Activated CD4-positive, alpha-beta T cell treated with anti-CD3 and anti-CD28 coated beads for 4 hours (primary cell): ENCODE results near the gene PITPNM1.

Experiments
- DNase-seq, 2 donors: peaks; one replicate each; pipeline ENCODE4 v3.0.0-alpha.2; 2020

PITPNM1 gene

DNA sequence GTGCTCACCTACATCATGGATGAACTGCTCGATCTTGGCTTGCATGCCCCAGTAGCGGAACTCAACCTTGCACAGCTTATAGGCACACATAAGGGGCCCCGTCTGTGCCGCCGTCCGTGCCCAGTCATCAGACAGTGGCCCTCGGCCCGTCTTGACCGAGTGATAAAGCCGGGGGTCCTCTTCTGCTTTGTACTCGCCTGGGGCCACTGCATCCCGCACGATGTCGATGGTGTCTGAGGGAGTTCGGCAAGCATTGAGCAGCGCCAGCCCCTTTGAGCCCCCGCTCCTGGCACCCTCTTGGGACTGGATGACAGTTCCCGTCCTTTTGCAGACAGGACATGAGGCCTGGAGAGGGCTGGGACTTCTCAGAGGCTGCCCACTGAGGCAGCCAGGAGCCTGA is 3.3 kb downstream of the PITPNM1 start:
- DNase-seq, result no peak

DNA sequence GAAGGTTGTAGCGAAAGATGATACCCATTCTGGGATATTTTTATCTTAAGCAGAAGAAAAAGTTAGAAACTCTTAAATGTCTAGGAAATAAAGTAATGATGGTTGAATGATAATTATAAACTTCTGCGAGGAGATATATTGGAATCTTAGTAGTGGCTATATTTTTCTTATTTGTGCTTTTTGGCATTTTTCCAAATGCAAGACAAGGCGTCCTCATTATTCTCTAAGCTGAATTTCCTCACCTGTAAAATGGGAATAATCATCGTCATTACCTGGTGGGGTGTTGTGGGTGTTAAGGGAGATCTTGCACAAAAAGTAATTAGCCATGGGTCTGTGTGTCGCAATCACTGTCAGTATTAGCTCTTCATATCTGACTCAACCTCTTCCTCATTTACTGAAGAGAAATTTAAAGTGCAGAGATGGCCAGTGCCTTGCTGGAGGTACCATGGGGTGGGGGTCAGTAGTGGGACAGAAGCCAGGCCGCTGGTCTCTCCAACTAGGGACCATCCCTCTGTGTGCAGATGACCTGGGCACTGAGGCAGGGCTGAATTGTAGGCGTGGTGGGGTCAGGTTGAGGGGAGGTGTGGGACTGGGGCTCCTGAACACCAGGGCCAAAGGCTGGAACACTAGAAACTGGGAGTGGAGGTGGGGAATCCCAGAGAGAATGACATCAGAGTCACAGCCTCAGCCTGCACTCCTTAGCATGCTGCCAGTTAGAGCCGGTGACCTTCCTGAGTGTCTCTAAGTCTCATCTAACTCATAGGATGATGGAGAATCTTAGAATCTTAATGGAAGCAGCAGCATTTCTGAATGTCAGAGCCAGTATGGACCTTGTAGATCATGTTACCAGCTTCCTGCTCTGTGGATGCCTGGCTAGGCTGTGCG is 4.1 kb downstream of the PITPNM1 start:
- no peak for DNase-seq

DNA sequence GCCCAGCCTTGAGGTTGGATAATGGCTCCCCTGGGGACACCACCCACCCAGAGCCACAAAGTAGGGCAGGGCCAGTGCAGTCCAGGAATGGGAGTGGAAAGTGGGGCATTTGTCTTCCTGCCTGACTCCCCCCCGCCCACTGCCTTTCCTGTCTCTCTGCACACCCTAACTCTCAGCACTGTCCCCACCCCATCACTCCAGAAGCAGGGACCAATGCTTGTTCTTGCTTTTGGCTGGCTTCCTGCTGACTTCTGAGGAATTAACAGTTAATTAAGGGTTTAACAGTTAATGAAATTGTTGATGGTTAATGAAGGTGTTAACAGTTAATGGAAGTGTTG is 4.7 kb downstream of the PITPNM1 start:
- DNase-seq, result no peak

- no peak for DNase-seq
Measured at GRCh38 chr11:67499808-67500483, 5.2 kb downstream of the PITPNM1 start.

GRCh38 chr11:67498544-67498972 is 6.6 kb downstream of the PITPNM1 start:
- no peak for DNase-seq

DNA sequence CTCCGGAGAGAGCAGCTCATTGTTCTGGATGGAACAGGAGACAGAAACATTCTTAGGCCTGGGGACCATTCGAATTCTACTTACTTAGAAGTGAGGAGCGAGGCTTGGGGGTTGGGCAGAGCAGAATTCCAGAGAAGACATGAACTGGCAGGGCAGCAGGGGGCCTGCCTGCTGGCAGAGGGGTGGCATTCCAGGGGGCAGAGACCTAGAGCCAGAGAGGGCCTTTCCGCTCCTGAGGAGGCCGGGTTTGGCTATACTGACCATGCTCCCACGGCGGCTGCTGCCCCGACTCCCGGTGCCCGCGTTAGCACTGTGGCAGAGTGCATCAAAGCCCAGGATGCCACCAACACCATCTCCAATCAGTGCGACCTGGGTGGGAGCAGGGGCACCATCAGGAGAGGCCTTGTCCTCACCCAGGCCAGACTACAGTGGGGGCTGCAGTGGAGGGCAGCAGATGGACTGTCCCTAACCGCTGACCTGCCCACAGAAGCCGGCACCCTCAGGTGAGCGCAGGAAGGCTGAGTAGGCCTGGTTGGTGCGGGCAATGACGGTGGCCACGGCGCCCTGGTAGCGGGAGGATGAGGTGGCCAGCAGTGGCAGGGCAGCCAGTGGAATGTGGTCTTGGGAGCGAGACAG is 7.4 kb downstream of the PITPNM1 start:
- DNase-seq, result no peak

DNA sequence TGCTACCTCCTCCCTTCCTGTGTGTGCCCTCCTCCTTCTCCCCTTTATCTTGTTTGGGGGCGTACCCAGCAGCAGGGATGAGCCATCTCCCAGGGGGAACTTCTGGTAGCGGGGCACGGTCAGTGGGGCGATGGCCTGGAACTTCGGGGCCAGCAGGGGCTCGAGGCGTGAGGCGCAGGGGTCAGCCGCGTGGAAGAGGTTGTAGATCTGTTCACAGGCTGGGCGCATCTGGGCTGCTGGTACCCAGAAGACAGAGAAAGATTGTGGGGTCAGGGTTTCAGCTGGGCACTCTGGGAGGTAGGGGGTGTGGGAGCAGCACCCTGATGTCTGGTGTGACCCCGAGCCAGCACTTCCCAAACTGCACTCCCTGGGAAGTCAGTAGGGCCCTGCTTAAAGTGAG is 9.1 kb downstream of the PITPNM1 start:
- DNase-seq, result no peak

DNA sequence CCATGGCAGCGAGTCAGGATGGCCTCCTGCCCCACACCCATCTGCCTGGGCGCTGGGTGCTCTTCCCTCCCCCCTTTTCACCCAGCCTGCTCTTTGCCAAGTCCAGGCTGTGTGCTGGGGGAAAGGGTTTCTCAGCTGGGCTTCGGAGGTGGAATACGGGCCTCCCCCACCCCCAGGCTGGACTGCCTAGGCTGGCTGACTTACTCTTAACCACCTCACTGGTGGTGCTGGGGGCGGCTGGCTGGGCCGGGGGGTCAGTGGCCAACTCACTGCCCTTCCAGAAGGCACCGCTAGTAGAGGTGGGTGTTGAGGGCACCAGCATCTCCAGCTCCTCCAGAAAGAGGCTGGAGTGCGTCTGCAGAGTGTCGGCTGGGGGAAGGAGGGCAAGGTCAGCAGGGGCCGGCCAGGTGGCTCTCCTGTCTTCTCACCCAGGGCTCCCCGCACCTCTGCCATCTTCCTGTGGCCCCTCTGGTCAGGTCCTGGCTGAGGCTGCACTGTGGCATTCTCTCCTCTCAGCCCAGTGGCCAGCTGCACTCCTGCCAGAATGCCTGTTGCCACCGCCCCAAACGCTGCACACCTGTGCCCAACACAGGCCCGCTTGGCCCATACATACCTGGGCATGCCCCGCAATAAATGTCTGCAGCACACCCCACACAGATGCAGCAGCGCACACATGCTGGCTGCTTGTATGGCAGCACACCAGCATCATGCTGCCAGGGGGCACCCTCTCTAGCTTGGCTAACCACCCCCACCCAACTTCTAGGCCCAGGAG is 9.7 kb downstream of the PITPNM1 start:
- no peak for DNase-seq

DNA sequence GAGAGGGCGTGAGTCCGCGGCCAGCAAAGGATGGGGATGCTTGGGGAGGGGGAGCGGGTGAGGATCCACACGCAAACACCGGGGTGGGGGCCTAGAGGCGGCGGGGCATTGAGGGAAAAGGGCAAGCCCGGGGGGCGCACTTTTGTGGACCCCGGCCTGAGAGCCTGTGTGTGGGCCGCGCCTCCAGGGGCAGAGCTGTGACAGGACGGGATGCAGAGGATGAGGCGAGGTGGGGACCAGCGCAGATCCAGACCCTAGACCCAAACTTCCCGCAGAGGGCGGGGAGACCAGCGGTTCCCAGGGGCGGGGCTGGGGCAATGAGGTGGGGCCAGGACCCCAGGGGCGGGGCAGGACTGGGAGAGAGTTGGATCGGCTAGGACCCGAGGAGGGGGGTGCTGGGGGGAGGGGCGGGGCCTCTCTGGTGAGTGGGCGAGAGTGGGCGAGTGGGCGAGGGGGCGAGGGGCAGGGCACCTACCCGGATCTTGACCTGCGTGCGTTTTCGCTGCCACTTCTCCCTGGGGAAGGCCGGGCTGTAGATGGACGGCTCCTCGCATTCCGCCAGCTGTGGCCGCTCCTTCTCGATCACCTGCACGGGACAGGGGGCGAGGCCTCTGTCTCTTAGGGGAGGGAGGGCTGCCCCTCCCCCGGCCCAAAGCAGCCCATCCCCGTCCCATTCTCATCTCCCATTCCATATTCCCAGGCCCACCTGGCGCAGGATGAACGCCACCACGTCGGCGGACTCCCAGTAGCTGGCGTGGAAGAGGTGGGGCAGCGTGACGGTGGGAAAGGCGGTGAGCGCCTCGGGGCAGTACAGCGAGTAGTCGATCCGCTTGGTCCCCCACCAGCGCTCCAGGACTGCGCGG is 10.6 kb downstream of the PITPNM1 start:
- DNase-seq, result no peak

DNA sequence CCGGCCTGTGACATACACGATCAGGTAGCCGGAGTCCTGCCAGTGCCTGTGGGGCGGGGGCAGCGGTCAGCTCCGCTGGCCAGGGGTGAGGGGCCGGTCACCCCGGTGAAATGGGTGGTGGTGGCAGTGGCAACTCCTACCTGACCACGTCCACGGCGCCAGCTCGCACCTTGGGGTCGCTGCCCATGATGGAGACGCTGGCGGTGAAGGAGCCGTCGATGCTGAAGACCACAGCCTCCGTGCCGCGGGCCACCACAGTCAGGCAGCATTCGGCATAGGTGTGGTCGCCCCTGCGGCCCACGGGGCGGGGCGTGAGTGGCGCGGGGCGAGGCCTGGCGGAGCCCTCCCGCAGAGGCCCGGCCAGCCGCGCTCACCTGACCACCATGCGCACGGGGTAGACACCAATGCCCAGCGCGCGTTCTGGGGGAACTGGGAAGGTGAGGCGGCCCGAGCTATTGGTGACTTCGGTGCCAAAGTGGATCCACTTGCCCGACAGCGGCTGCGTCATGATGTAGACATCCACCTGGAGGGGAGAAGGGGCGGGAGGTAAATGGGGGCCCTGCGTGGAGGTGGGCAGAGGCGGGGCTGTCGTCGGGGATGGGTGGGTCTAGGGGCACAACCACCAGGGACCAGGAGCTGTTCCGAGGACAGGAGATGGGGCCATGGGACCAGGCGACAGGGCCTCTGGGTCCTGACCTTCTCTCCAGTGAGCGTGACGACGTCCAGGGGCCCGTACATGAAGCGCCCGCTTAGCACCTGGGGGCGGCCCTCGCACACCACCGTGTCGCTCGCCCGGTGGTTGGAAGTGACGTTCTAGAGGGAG is 11.4 kb downstream of the PITPNM1 start:
- no peak for DNase-seq

DNA sequence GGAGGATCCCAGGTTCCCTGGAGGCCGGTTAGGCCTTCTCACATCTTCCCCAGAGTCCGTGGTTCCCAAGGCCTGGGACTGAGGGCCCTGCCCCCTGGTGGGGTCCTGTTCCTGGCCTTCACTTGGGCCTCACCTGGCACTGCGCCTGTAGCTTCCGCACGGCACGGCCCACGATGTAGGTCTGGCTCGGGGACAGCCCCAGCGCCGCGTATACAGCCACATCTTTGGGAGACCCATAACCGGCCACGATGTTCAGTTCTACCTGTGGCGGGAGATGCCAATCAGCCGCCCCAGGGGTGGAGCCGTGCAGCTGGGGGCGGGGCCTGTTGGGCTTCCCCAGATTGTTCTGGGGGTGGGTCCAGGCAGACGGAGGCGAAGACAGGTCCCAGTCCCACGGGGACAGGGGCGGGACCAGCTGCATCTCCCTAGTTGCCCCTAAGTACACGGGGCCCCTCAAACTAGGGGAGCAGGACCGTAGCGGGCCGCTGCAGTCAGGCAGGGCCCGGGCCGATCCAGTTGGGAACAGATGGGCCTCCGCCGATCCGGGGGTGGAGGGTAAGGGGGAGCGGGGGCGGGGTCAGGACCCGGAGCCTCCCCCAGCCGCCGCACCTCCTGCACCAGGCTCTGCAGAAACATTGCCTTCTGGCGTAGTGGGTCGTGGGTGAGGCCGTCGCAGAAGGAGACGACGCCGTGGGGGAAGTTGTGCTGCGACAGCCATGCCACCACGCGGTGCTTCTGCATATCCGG is 12.2 kb downstream of the PITPNM1 start:
- no peak for DNase-seq

DNA sequence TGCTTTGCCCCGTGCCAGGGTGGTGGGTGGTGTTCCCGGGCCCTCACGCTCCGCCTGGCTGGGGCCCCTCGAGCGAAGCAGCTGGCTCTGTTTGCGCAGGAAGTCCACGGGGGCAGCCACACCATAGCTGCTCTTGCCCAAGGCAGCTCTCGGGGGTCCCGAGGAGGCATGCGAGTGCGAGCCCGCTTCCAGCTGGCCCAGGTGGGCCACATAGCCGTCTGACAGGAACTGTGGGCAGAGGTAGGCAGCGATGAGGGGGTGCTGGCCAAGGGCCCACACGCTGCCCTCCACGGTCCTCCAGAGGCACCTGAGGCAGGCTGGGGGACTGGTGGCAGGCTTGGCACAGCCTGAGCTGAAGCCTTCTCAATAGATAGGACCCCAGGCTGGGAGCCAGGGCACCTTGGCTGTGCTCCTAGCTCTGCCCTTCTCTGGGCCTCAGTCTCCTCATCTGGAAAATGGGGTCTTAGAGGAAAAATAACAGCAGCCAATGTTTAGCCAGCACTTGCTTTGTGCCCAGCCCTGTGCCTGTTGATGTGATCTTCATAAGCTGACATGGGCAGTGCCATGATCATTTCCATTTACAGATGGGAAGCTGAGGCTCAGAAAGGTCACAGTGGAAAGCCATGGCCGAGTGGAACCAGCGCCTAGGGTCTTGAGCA is 13.0 kb downstream of the PITPNM1 start:
- DNase-seq, result no peak

- no peak for DNase-seq
Measured at GRCh38 chr11:67491276-67492068, 13.7 kb downstream of the PITPNM1 start.

DNA sequence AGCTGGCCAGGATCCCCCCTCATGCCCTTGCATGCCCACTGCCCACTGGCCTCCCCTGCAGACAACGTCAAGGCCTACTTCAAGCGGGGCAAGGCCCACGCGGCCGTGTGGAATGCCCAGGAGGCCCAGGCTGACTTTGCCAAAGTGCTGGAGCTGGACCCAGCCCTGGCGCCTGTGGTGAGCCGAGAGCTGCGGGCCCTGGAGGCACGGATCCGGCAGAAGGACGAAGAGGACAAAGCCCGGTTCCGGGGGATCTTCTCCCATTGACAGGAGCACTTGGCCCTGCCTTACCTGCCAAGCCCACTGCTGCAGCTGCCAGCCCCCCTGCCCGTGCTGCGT is 14.5 kb downstream of the PITPNM1 start:
- no peak for DNase-seq

GRCh38 chr11:67489885-67490726 is 15.1 kb downstream of the PITPNM1 start:
- no peak for DNase-seq

DNA sequence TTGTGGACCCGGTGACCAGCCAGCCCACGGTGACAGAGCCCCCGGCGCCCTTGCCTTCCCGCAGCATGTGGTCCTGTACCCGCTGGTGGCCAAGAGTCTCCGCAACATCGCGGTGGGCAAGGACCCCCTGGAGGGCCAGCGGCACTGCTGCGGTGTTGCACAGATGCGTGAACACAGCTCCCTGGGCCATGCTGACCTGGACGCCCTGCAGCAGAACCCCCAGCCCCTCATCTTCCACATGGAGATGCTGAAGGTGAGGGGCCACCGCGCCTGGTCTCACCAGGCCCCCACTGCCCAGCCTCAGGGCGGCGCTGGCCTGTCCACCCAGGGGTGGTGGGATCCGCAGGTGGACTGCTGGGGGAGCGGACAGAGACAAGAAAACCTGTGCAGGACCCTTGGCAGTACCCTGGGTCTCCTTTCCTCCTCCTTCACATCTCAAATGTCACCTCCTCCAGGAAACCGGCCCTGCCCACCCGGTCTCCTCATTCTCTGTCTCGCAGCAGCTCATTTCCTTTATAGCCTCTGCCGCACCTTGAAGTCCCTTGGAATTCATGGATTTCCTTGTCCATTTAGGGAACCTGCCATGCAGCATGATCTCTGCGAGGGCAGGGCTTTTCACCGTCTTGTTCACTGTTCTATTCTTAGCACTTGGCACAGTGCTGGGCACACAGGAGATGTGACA is 15.8 kb downstream of the PITPNM1 start:
- DNase-seq, result no peak

- DNase-seq, result no peak
Measured at GRCh38 chr11:67486481-67487195, 18.5 kb downstream of the PITPNM1 start.
